GM21529 (cell line): Measurements from ENCODE around the gene MTMR12.
"Not testable (repeated sequence)": the region's sequence is repeated elsewhere in the genome, so short reads cannot be mapped to it uniquely, and the experiment has no call there.

Source experiments
- ATAC-seq: cut with Tn5 transposase; IDR thresholded peaks from one replicate; pipeline ENCODE4 v1.9.1; 2021; ENCODE audit not compliant: unreplicated experiment

The MTMR12 gene

GRCh38 chr5:32299059-32299677 is 13.6 kb downstream of the MTMR12 start:
- ATAC-seq, result no peak

- peak; percentile 72 for ATAC-seq
Measured at GRCh38 chr5:32298059-32298415, 14.7 kb downstream of the MTMR12 start.

- ATAC-seq, result no peak
Measured at GRCh38 chr5:32297181-32298058, 15.3 kb downstream of the MTMR12 start.

DNA sequence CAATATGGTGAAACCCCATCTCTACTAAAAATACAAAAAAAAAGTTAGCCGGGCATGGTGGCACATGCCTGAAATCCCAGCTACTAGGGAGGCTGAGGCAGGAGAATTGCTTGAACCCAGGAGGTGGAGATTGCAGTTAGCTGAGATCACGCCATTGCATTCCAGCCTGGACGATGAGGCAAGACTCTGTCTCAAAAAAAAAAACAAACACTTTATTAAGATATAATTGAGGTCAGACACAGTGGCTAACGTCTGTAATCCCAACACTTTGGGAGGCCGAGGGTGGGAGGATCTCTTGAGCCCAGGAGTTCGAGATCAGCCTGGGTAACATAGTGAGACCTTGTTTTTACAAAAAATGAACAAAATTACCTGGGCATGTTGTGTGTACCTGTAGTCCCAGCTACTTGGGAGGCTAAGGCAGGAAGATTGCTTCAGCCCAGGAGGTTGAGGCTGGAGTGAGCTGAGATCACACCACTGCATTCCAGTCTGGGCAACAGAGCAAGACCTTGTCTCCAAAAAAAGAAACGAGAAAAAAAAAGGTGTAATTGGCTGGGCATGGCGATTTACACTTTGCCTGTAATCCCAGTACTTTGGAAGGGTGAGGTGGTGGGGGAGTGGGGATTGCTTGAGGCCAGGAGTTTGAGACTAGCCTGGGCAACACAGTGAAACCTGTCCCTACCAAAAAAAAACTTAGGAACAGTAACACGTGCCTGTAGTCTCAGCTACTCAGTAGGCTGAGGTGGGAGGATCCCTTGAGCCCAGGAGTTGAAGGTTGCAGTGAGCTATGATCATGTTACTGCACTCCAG is 16.6 kb downstream of the MTMR12 start:
- ATAC-seq, result not testable (repeated sequence)

DNA sequence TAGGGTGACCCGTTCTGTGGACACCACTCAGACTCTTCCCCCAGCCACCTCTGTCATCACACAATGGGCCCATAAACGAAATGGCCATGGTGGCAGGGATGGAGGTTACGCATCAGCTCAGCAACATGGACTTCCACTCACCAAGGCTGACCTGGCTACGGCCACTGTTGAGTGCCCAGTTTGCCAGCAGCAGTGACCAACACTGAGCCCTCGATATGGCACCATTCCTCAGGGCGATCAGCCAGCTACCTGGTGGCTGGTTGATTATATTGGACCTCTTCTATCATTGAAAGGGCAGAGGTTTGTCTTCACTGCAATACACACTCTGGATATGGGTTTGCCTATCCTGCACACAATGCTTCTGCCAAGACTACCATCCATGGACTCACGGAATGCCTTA is 21.1 kb downstream of the MTMR12 start:
- ATAC-seq, result no peak

DNA sequence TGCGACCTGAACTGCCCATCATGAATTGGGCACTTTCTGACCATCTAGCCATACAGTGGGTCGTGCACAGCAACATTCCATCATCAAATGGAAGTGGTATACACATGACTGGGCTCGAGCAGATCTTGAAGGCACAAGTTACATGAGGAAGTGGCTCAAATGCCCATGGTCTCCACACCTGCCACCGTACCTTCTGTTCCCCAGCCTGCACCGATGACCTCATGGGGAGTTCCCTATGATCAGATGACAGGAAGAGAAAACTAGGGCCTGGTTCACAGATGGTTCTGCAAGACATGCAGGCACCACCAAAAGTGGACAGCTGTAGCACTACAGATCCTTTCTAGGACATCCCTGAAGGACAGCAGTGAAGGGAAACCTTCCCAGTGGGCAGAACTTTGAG is 21.8 kb downstream of the MTMR12 start:
- no peak for ATAC-seq

- not testable (repeated sequence) for ATAC-seq
Measured at GRCh38 chr5:32290501-32290900, 22.2 kb downstream of the MTMR12 start.

DNA sequence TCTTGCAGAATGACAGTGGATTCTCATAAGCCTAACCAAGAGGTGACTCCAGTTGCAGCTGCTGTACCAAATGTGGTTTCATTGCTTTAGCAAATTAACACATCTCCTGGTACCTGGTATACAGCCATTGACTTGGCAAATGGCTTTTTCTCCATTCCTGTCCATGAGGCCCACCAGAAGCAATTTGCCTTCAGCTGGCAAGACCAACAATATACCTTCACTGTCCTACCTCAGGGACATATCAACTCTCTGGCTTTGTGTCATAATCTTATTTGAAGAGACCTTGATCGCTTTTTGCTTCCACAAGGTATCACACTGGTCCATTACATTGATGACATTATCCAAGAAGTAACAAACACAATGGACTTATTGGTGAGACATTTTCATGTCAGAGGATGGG is 22.8 kb downstream of the MTMR12 start:
- ATAC-seq, result not testable (repeated sequence)

GRCh38 chr5:32288135-32288534 is 24.6 kb downstream of the MTMR12 start:
- not testable (repeated sequence) for ATAC-seq

GRCh38 chr5:32287525-32287924 is 25.2 kb downstream of the MTMR12 start:
- ATAC-seq, result not testable (repeated sequence)

DNA sequence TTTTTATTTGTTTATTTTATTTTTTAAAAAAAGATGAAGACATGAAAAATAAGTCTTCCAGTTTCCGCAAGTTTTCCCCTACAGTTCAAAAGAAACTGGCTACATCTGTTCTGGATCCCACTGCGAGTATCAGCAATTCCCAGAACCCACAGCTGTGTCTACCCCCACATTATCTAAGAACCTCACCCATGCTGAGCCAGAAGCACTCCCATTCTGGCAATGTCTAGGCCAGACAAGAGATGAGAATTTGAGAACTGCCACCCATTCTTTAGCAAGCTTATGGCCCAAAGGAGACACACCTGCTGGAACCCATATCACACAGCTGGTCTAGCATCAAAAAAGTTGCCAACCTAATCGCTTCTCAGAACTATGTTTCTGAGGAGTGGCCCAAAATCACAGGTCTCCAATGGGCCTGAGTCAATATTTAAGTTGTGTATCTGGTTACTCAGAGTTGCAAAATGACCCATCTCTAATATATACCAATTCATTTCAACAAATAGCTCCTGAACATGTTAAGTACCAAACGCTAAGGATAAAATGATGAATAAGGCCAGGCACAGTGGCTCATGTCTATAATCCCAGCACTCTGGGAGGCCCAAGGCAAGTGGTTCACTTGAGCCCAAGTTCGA is 27.1 kb downstream of the MTMR12 start:
- ATAC-seq, result no peak

- ATAC-seq, result peak; percentile 53
Measured at GRCh38 chr5:32283539-32284377, 29.0 kb downstream of the MTMR12 start.

GRCh38 chr5:32283061-32283460 is 29.7 kb downstream of the MTMR12 start:
- ATAC-seq, result no peak

DNA sequence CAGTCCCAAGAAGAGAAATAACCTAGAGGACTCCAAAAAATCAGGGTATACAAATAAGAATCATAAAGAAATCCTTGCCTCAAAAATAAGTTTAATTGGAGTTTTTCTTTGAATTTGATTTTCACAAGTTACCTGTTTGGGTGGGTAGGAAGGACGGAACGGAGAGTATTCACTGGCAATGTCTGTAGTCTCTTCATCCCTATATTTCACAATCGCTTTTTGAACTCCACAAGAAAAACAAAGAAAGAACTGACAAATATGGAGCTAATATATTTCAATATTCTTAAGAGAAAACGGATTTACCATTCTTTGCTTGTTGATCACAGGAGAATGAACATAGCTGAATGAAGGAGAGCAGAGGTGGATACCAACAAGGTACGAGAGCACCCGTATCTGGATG is 30.1 kb downstream of the MTMR12 start:
- no peak for ATAC-seq

- ATAC-seq, result not testable (repeated sequence)
Measured at GRCh38 chr5:32281378-32282133, 31.2 kb downstream of the MTMR12 start.

- ATAC-seq, result peak; percentile 87
Measured at GRCh38 chr5:32280656-32281081, 32.1 kb downstream of the MTMR12 start.

GRCh38 chr5:32279786-32280185 is 33.0 kb downstream of the MTMR12 start:
- ATAC-seq, result no peak

GRCh38 chr5:32279223-32279622 is 33.5 kb downstream of the MTMR12 start:
- ATAC-seq, result no peak

GRCh38 chr5:32278406-32278805 is 34.3 kb downstream of the MTMR12 start:
- no peak for ATAC-seq
